Measurements from ENCODE around the gene SLC30A4. TPM values are rescaled to one million over a fixed set of nuclear protein-coding genes. Genes with fewer than 3 reads are reported as not detected.

Gene SLC30A4
- 9.4 and 9.5 TPM in 2 replicates for total RNA-seq

DNA sequence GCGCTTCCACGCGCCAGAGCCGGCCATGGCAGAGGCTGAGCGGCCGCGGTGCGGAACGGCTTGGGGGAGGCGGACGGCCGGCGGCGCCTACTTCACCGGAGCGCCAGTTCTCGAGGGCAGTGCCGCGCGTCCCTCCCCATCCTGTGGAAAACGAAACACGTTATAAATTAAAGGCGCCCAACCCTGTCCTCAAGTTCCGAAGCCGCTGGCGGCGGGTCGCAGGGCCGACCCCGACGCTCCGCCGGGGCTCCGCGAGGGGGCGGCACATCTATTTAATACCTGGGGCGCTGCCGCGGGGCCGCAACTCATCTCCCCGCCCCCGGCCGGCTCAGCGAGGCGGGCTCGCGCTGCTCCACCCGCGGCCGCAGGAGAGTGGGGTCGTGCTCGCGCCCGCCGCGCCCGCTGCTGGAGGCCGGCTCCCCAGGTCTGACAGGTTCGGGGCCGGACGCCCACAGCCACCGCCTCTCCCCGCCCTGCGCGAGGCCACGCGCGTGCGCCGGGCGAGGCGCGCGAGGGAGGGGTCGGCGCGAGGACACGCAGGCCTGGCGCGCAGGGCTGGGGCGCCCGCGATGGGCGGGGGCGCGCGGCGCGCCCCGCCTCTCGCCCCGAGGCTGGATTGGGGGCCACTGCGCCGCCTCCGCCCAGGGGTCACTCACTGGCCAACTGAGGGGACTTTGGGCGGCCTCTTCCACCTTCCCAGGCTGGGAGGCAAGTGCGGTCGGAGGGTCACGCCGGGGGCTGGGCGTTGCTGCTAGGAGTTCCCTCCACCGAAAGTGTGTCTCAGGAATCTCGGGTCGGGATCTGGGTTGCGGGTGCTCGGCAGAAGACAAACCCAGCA lies at the start of gene SLC30A4:
Gene SLC30A4 (minus strand): TSS at position 428 of the 838 bp plus-strand sequence. CDS start 401 bp downstream, at position 27.

Other genes with a start within 250 kb of the SLC30A4 start
- gene GATM, start 144.2 kb downstream of the SLC30A4 start, total RNA-seq: 0.14 and 0.55 TPM in 2 replicates
- gene BLOC1S6, start 64.6 kb upstream of the SLC30A4 start, total RNA-seq: 65.4 and 69.2 TPM in 2 replicates
- 96.5 and 226 TPM in 2 replicates for gene SQOR, start 112.3 kb upstream of the SLC30A4 start, total RNA-seq